ENCODE data around the gene HEATR5A. TPM values are rescaled to one million over a fixed set of nuclear protein-coding genes. Genes with fewer than 3 reads are reported as not detected.

Gene HEATR5A
- total and polyA plus RNA-seq, 9 of the 15 experiments (the other 6 are each of a cell fraction or from before 2014, with no cell fraction given), result 8.0 to 50.9 (median 23.0) TPM

DNA sequence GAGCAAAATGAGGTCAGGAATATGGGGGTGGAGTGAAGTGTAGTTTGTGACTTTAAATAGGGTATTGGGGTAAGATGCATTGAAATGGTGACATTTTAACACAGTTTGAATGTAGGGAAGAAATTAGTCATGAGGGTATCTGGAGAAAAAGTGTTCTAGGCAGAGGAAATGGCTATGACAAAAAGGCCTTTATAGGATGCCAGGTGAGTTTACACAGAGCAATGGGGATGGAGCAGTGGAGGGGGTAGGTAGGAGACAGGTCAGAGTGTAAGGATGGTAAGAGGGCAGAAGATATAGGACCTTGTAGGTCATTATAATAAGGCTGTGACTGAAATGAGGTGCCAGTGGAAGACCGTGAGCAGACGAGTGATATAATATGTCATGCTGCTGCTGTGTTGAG is 30.4 kb downstream of the HEATR5A start:
- Histone ChIP-seq H3K36me3 (ENCODE audit: control insufficient read depth, insufficient read depth, low read length) (peaks cover 15% of the 10 kb centered on the region; the same call in 2 of the 3 replicates), H3K27ac (ENCODE audit: extremely low read depth, low read depth, low read length) (no peak overlapping the region), H3K4me3 (no peak overlapping the region), H3K4me1 (replicated peaks in 1 of 2; ENCODE audit: control insufficient read depth in 2 of 2, insufficient read depth in 2 of 2, low read length in 2 of 2) (no peaks in the 10 kb centered on the region), H3K4me2 (ENCODE audit: insufficient read depth, low read length) (no peak overlapping the region), H3K9me3 (replicated peaks; ENCODE audit: control insufficient read depth, insufficient read depth, low read depth, low read length) (no peaks in the 10 kb centered on the region), H3K9me1 (ENCODE audit: control insufficient read depth, insufficient read depth, low read length) (no peaks in the 10 kb centered on the region), H4K20me1 (replicated peaks; ENCODE audit: control insufficient read depth, insufficient read depth, low read length) (no peaks in the 10 kb centered on the region), H3K79me2 (ENCODE audit: control insufficient read depth, insufficient read depth, low read length) (no peaks in the 10 kb centered on the region), H3K27me3 (ENCODE audit: control insufficient read depth in 2 of 2, insufficient read depth in 2 of 2, low read length in 2 of 2) (no peaks in the 10 kb centered on the region), H2AFZ (ENCODE audit: low read depth, low read length) (no peak overlapping the region), H3K9ac (ENCODE audit: insufficient read depth in 1 of 2, low read depth in 2 of 2, low read length in 2 of 2) (no peak overlapping the region)
- TF ChIP-seq ASH1L (IDR thresholded peaks at IDR 0.05; ENCODE audit: borderline replicate concordance, low read depth, partially characterized antibody) (no peak), ZFX (CRISPR knock-in tag; IDR thresholded peaks at IDR 0.05) (no peak), ZNF133 (CRISPR knock-in tag; IDR thresholded peaks at IDR 0.05) (no peak), ETS2 (tag; IDR thresholded peaks at IDR 0.05; ENCODE audit: borderline replicate concordance, poor library complexity, severe bottlenecking) (no peak), COPS2 (conservative IDR thresholded peaks at IDR 0.05) (no peak), FIP1L1 (IDR thresholded peaks at IDR 0.05; ENCODE audit: low read depth, low read length, poor library complexity, severe bottlenecking) (no peak), EZH2 (IDR thresholded peaks at IDR 0.05; ENCODE audit: borderline replicate concordance, low read depth, low read length) (no peak)
- TF ChIP-seq, protein P1, sequence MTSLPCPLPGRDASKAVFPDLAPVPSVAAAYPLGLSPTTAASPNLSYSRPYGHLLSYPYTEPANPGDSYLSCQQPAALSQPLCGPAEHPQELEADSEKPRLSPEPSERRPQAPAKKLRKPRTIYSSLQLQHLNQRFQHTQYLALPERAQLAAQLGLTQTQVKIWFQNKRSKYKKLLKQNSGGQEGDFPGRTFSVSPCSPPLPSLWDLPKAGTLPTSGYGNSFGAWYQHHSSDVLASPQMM (CRISPR knock-in tag; IDR thresholded peaks at IDR 0.05), result no peak
- ATAC-seq, result no peak
- no TSS peak for BruUV-seq (replicated peaks)
- no peak for DNase-seq (ENCODE audit: extremely low read depth in 1 of 4, low spot score in 3 of 4)
- in situ Hi-C loops (cut with MboI) (no loop called here), intact Hi-C loops (cut with micrococcal nuclease) (no loop called here)
- CTCF ChIA-PET (ENCODE audit: low intra/inter-chr PET ratio), result no interaction called here
- 52% methylated on average over 2 of the region's 2 CpGs for WGBS (ENCODE audit: insufficient coverage, low coverage, missing lambda C conversion rate)
- POLR2A ChIA-PET, result no interaction called here
- FAIRE-seq, result no peak
